Measurements from ENCODE around the gene TLCD2. TPM values are rescaled to one million over a fixed set of nuclear protein-coding genes. Genes with fewer than 3 reads are reported as not detected.

The TLCD2 gene
- total and polyA plus RNA-seq, 9 of the 15 experiments (the other 6 are each of a cell fraction or from before 2014, with no cell fraction given) = 0.10 to 0.89 (median 0.58) TPM

GRCh38 chr17:1730326-1731193, 20.4 kb upstream of the TLCD2 start (continued):
- TF ChIP-seq ZNF398 (CRISPR knock-in tag; IDR thresholded peaks at IDR 0.05) (no peak), CHD1 (IDR thresholded peaks at IDR 0.05; ENCODE audit: low read length) (no peak), AFF4 (CRISPR knock-in tag; IDR thresholded peaks at IDR 0.05) (0 out of 2 replicates have a peak, but pooled peaks have one; percentile 36), CTBP1 (IDR thresholded peaks at IDR 0.05; ENCODE audit: borderline replicate concordance) (peak; percentile 36; the same call in 1 of the 2 replicates), ARNT (IDR thresholded peaks at IDR 0.05) (no peak), LCOR (CRISPR knock-in tag; IDR thresholded peaks at IDR 0.05) (peak; percentile 43; the same call in 1 of the 2 replicates), BRD9 (IDR thresholded peaks at IDR 0.05; ENCODE audit: low read depth, partially characterized antibody) (no peak), HMG20B (CRISPR knock-in tag; IDR thresholded peaks at IDR 0.05) (no peak), ELF2 (CRISPR knock-in tag; IDR thresholded peaks at IDR 0.05) (peak; percentile 50; the same call in 1 of the 2 replicates), ZNF57 (CRISPR knock-in tag; IDR thresholded peaks at IDR 0.05) (no peak), CGGBP1 (CRISPR knock-in tag; IDR thresholded peaks at IDR 0.05) (no peak), THAP7 (CRISPR knock-in tag; IDR thresholded peaks at IDR 0.05) (no peak), FOXP4 (CRISPR knock-in tag; IDR thresholded peaks at IDR 0.05; ENCODE audit: borderline replicate concordance) (peak; percentile 70; the same call in 1 of the 2 replicates), ZSCAN32 (CRISPR knock-in tag; IDR thresholded peaks at IDR 0.05) (no peak), THRAP3 (IDR thresholded peaks at IDR 0.05; ENCODE audit: borderline replicate concordance) (no peak), BACH1 (tag; IDR thresholded peaks at IDR 0.05) (peak; percentile 61; the same call in 1 of the 2 replicates), SREBF2 (CRISPR knock-in tag; IDR thresholded peaks at IDR 0.05) (no peak), ZNF212 (CRISPR knock-in tag; IDR thresholded peaks at IDR 0.05) (no peak), LEF1 (IDR thresholded peaks at IDR 0.05) (no peak)
